Measurements from ENCODE around the gene ASPHD1. TPM values are rescaled to one million over a fixed set of nuclear protein-coding genes. Genes with fewer than 3 reads are reported as not detected.

Gene ASPHD1
- polyA plus RNA-seq, 1 of the 3 experiments (the other 2 are of a cell fraction): 35.1 TPM

GRCh38 chr16:29875206-29875605 is 25.1 kb upstream of the ASPHD1 start:
- H4K20me1 ChIP-seq (ENCODE audit: insufficient read depth): no peaks in the 10 kb centered on the region
- no peaks in the 10 kb centered on the region for H3K4me1 ChIP-seq (ENCODE audit: control insufficient read depth in 1 of 2, insufficient read depth in 2 of 2, low read depth in 1 of 2, low read length in 1 of 2)
- no peak overlapping the region for H3K4me2 ChIP-seq
- no peaks in the 10 kb centered on the region for H3F3A ChIP-seq (replicated peaks; ENCODE audit: insufficient read depth)
- H3K4me3 ChIP-seq (ENCODE audit: low read depth in 2 of 2, low read length in 1 of 2): no peak overlapping the region
- no peak for DNase-seq
- H3K9ac ChIP-seq: no peak overlapping the region
- H3K36me3 ChIP-seq (replicated peaks in 1 of 2; ENCODE audit: control insufficient read depth in 1 of 2, insufficient read depth in 2 of 2, low read length in 1 of 2): no peaks in the 10 kb centered on the region
- H3K9me3 ChIP-seq: no peaks in the 10 kb centered on the region
- TF ChIP-seq PBX3 (IDR thresholded peaks at IDR 0.05) (no peak), RCOR1 (IDR thresholded peaks at IDR 0.05; ENCODE audit: low read length) (no peak), CHD2 (IDR thresholded peaks at IDR 0.05; ENCODE audit: low read length, partially characterized antibody) (no peak), FOXM1 (IDR thresholded peaks at IDR 0.05; ENCODE audit: low read depth) (no peak), ELF1 (IDR thresholded peaks at IDR 0.05) (no peak), CTCF (IDR thresholded peaks at IDR 0.05) (no peak), GATA2 (CRISPR knock-in tag; IDR thresholded peaks at IDR 0.05) (no peak), NFIC (IDR thresholded peaks at IDR 0.05; ENCODE audit: borderline replicate concordance) (no peak)
- POLR2A ChIA-PET: no interaction called here
- CTCF ChIA-PET: no interaction called here
- H3K27me3 ChIP-seq (ENCODE audit: insufficient read depth): no peaks in the 10 kb centered on the region
- no peaks in the 10 kb centered on the region for H3K9me2 ChIP-seq
- H3K27ac ChIP-seq (ENCODE audit: low read depth in 2 of 2, low read length in 1 of 2): no peak overlapping the region
- no peaks in the 10 kb centered on the region for H3K79me2 ChIP-seq (ENCODE audit: insufficient read depth)
- 96% methylated on average over 4 of the region's 6 CpGs for WGBS (ENCODE audit: low lambda C conversion rate)
- no peak overlapping the region for H2AFZ ChIP-seq (ENCODE audit: low read depth)

GRCh38 chr16:29876217-29876593 is 24.1 kb upstream of the ASPHD1 start:
- Histone ChIP-seq H3K27ac (ENCODE audit: low read depth in 2 of 2, low read length in 1 of 2) (no peak overlapping the region), H3K9me3 (no peaks in the 10 kb centered on the region), H3K27me3 (ENCODE audit: insufficient read depth) (no peaks in the 10 kb centered on the region), H3K4me2 (no peak overlapping the region), H4K20me1 (ENCODE audit: insufficient read depth) (no peaks in the 10 kb centered on the region), H3K79me2 (ENCODE audit: insufficient read depth) (no peaks in the 10 kb centered on the region), H3K9ac (no peak overlapping the region), H2AFZ (ENCODE audit: low read depth) (no peak overlapping the region), H3K9me2 (no peaks in the 10 kb centered on the region), H3K4me1 (ENCODE audit: control insufficient read depth in 1 of 2, insufficient read depth in 2 of 2, low read depth in 1 of 2, low read length in 1 of 2) (no peaks in the 10 kb centered on the region), H3K36me3 (replicated peaks in 1 of 2; ENCODE audit: control insufficient read depth in 1 of 2, insufficient read depth in 2 of 2, low read length in 1 of 2) (no peaks in the 10 kb centered on the region), H3F3A (replicated peaks; ENCODE audit: insufficient read depth) (no peaks in the 10 kb centered on the region), H3K4me3 (ENCODE audit: low read depth in 2 of 2, low read length in 1 of 2) (no peak overlapping the region)
- ChIA-PET POLR2A (no interaction called here), CTCF (no interaction called here)
- WGBS (ENCODE audit: low lambda C conversion rate): 79% methylated on average over 16 of the region's 18 CpGs
- DNase-seq: no peak
- TF ChIP-seq CTCF (IDR thresholded peaks at IDR 0.05) (no peak), FOXM1 (IDR thresholded peaks at IDR 0.05; ENCODE audit: low read depth) (no peak), PBX3 (IDR thresholded peaks at IDR 0.05) (no peak), FOSL2 (IDR thresholded peaks at IDR 0.05; ENCODE audit: borderline replicate concordance, low read depth) (no peak), MXI1 (IDR thresholded peaks at IDR 0.05; ENCODE audit: low read depth, low read length) (no peak), NFIC (IDR thresholded peaks at IDR 0.05; ENCODE audit: borderline replicate concordance) (no peak), CHD2 (IDR thresholded peaks at IDR 0.05; ENCODE audit: low read length, partially characterized antibody) (no peak), GATA2 (CRISPR knock-in tag; IDR thresholded peaks at IDR 0.05) (no peak), MAX (IDR thresholded peaks at IDR 0.05; ENCODE audit: low read depth) (no peak), SIN3A (IDR thresholded peaks at IDR 0.05; ENCODE audit: borderline replicate concordance, low read depth, low read length) (no peak), TCF12 (IDR thresholded peaks at IDR 0.05) (no peak), NRF1 (IDR thresholded peaks at IDR 0.05; ENCODE audit: low read depth, low read length) (no peak), IRF3 (IDR thresholded peaks at IDR 0.05; ENCODE audit: low read depth, low read length) (no peak), RFX5 (IDR thresholded peaks at IDR 0.05; ENCODE audit: low read length) (no peak), USF2 (IDR thresholded peaks at IDR 0.05; ENCODE audit: borderline replicate concordance, low read depth, low read length) (no peak)

All from SK-N-SH (cell line).